Esophagus muscularis mucosa (tissue), 4 donors: ENCODE data around the gene MLLT3. TPM values are rescaled to one million over a fixed set of nuclear protein-coding genes. Genes with fewer than 3 reads are reported as not detected.

Experiments
- DNase-seq: peaks from one replicate; pipeline ENCODE4 v3.0.0-alpha.2; 2017; ENCODE audit errors: extremely low spot score
- H3K27ac ChIP-seq, 4 donors: fragments of 200-600 bp; sonication (generic); replicated peaks in 1 of 4; 1 replicate in 3 of 4; 2 replicates in 1 of 4; pipeline ENCODE4 v1.5.1; 2016 to 2019; ENCODE audit warnings: mild to moderate bottlenecking in 1 of 4
- H3K27me3 ChIP-seq, 4 donors: fragments of 200-600 bp; sonication (generic); one replicate each; pipeline versions ENCODE4 v1.5.1 to v1.6.0; 2016 to 2019
- H3K36me3 ChIP-seq, 4 donors: fragments of 200-600 bp; sonication (generic); one replicate each; pipeline ENCODE4 v1.5.1; 2016 to 2019
- H3K4me1 ChIP-seq, 4 donors: fragments of 200-600 bp; sonication (generic); one replicate each; pipeline ENCODE4 v1.5.1; 2016 to 2019
- H3K4me3 ChIP-seq, 4 donors: fragments of 200-600 bp; sonication (generic); 1 replicate in 2 of 4; 2 replicates in 2 of 4; pipeline ENCODE4 v1.5.1; 2016 to 2019; ENCODE audit warnings: mild to moderate bottlenecking in 4 of 4, moderate library complexity in 1 of 4
- H3K9me3 ChIP-seq, 4 donors: fragments of 200-600 bp; sonication (generic); 1 replicate in 3 of 4; 2 replicates in 1 of 4; pipeline ENCODE4 v1.5.1; 2016 to 2019
- CTCF ChIP-seq, 3 experiments: fragments of 200-600 bp in 2 of 3; fragments of 450-650 bp in 1 of 3; sonication (generic) in 2 of 3; IDR thresholded peaks; one replicate each; pipeline ENCODE4 v1.5.1; 2017 to 2019; ENCODE audit warnings: antibody characterized with exemption in 3 of 3, mild to moderate bottlenecking in 2 of 3, moderate library complexity in 1 of 3
- EP300 ChIP-seq: sonication (generic); formaldehyde crosslinking; IDR thresholded peaks from one replicate; pipeline ENCODE4 v1.6.1; 2017; ENCODE audit warnings: antibody characterized with exemption
- POLR2A ChIP-seq: fragments of 450-650 bp; IDR thresholded peaks from one replicate; pipeline ENCODE4 v1.6.1; 2017; ENCODE audit warnings: antibody characterized with exemption, moderate library complexity, mild to moderate bottlenecking, low read depth
- POLR2AphosphoS5 ChIP-seq, 2 donors: sonication (generic); formaldehyde crosslinking; IDR thresholded peaks; one replicate each; pipeline ENCODE4 v1.6.1; 2017; ENCODE audit warnings: antibody characterized with exemption in 2 of 2
- WGBS: methylation state at CpG from one replicate; pipeline ENCODE4 v1.1.5; 2018; 5-methylcytosine and 5-hydroxymethylcytosine counted together
- intact Hi-C: fragments of 100-400 bp; cut with DNase I; formaldehyde crosslinking; loops from one replicate; pipeline ENCODE4 v1.15.1; 2023
- total RNA-seq, 4 donors: library from RNA; depleted of rRNA; stranded (reverse); fragments of >200 nt; gene quantifications; one replicate each; pipeline versions ENCODE4 v1.1.0 to v1.2.1, GENCODE V29; 2016

The MLLT3 gene
- total RNA-seq, 4 donors from 2014 or later: 14.1 to 30.7 (median 18.0) TPM

GRCh38 chr9:20319241-20319640 lies 303.1 kb downstream of the MLLT3 start:
- Histone ChIP-seq H3K36me3 (no peaks in the 10 kb centered on the region), H3K27ac (peak overlapping the region; percentile 15 to 65 (median 48)), H3K9me3 (no peaks in the 10 kb centered on the region), H3K27me3 (no peaks in the 10 kb centered on the region), H3K4me3 (no peak overlapping the region), H3K4me1 (peaks cover 9 to 46% (median 32%) of the 10 kb centered on the region in 4 donors)
- TF ChIP-seq EP300 (no peak), POLR2A (no peak), CTCF (IDR thresholded peaks at IDR 0.05) (no peak), POLR2AphosphoS5 (IDR thresholded peaks at IDR 0.05) (no peak)
- intact Hi-C loops: loop anchor here (10.0 kb wide), 1 partner anchor 164 kb away; no protein-coding TSS in a partner anchor
- 78% methylated on average over 8 of the region's 8 CpGs for WGBS
- peak; percentile 75 for DNase-seq

- no peaks in the 10 kb centered on the region for H3K36me3 ChIP-seq
- no peak overlapping the region for H3K4me3 ChIP-seq
- no peaks in the 10 kb centered on the region for H3K27me3 ChIP-seq
- peaks cover 9 to 46% (median 32%) of the 10 kb centered on the region in 4 donors for H3K4me1 ChIP-seq
- no peaks in the 10 kb centered on the region for H3K9me3 ChIP-seq
- peak; percentile 90 for DNase-seq
- WGBS: 81% methylated on average over 5 of the region's 5 CpGs
- intact Hi-C loops: loop anchor here (10.0 kb wide), 1 partner anchor 163 kb away; no protein-coding TSS in a partner anchor
- no peak for TF ChIP-seq EP300
- TF ChIP-seq POLR2AphosphoS5 (IDR thresholded peaks at IDR 0.05): no peak
- no peak for TF ChIP-seq CTCF (IDR thresholded peaks at IDR 0.05)
- no peak for TF ChIP-seq POLR2A
- H3K27ac ChIP-seq: no peak overlapping the region
Measured at GRCh38 chr9:20317701-20318100, 304.6 kb downstream of the MLLT3 start.

DNA sequence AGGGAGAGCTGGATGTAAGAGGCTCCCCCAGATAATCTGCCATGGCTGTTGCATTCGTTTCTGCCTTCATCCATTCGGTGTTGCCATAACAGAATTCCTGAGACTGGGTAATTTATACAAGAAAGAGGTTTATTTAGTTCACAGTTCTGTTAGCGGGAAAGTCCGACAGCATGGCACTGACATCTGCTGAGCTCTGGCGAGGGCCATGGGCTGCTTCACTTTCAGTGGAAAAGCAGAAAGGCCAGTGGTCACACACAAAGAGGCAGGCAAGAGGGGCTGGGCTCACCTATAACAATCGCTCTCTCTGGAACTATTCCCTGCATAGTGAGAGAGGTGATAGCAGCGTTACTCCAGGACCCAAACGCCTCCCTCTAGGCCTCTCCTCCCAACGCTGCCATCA lies 305.9 kb downstream of the MLLT3 start:
- Histone ChIP-seq H3K27ac (peak overlapping the region in 2 of 4 donors; percentile 30 to 47), H3K9me3 (no peaks in the 10 kb centered on the region), H3K36me3 (no peaks in the 10 kb centered on the region), H3K4me1 (peaks cover 9 to 42% (median 32%) of the 10 kb centered on the region in 4 donors), H3K4me3 (no peak overlapping the region), H3K27me3 (no peaks in the 10 kb centered on the region)
- intact Hi-C loops: loop anchor here (10.0 kb wide), 1 partner anchor 162 kb away; no protein-coding TSS in a partner anchor
- 80% methylated on average over 9 of the region's 9 CpGs for WGBS
- TF ChIP-seq POLR2A (no peak), CTCF (IDR thresholded peaks at IDR 0.05) (no peak), POLR2AphosphoS5 (IDR thresholded peaks at IDR 0.05) (no peak), EP300 (no peak)
- no peak for DNase-seq

DNA sequence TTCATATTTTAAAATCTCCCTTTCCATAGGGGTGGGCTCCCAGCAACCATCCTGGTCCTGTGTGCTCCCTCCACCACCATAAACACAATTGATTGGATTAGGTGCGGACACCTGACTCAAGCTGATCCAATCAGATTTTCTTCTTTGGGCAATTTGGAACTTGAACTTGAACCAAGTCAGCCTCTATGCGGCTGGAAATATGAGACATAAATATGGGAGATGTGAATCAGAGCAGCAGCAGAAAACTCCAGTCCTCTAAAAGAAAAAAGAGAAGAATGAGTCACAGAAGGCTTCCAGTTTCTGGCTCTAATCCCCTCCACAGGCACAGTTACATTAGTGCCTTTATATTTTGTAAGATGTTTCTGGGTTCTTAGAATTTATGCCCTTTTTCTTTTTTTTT lies 306.6 kb downstream of the MLLT3 start:
- TF ChIP-seq EP300 (no peak), POLR2A (no peak), CTCF (IDR thresholded peaks at IDR 0.05) (no peak), POLR2AphosphoS5 (IDR thresholded peaks at IDR 0.05) (no peak)
- intact Hi-C loops: loop anchor here (10.0 kb wide), 1 partner anchor 161 kb away; no protein-coding TSS in a partner anchor
- peak overlapping the region; percentile 29 to 65 (median 54) for H3K27ac ChIP-seq
- no peak overlapping the region for H3K4me3 ChIP-seq
- 56% methylated on average over 2 of the region's 2 CpGs for WGBS
- peaks cover 6 to 35% (median 30%) of the 10 kb centered on the region in 4 donors for H3K4me1 ChIP-seq
- H3K9me3 ChIP-seq: no peaks in the 10 kb centered on the region
- H3K36me3 ChIP-seq: no peaks in the 10 kb centered on the region
- DNase-seq: no peak
- no peaks in the 10 kb centered on the region for H3K27me3 ChIP-seq

DNA sequence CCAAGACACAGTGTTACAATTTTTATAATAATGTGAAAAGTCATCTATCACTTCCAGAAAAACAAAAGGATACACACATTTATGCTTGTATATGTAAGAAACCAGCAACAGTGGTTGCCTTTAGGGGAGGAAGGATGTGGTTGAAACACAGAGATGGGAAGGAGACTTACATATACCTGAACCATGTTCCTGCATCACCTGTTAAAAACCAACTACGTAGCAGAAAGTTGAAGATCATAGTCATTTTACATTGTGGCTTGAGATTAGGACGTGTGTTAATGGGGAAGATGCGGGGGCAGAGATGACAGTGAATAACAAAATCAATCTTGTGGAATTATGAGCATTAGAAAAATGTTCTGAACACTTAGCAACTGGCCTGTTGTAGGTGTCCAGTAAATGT lies 307.3 kb downstream of the MLLT3 start:
- TF ChIP-seq POLR2A (no peak), POLR2AphosphoS5 (IDR thresholded peaks at IDR 0.05) (no peak), EP300 (no peak), CTCF (IDR thresholded peaks at IDR 0.05) (no peak)
- Histone ChIP-seq H3K36me3 (no peaks in the 10 kb centered on the region), H3K9me3 (no peaks in the 10 kb centered on the region), H3K4me3 (no peak overlapping the region), H3K27ac (peak overlapping the region; percentile 29 to 65 (median 54)), H3K27me3 (no peaks in the 10 kb centered on the region), H3K4me1 (peaks cover 0 to 34% (median 29%) of the 10 kb centered on the region in 4 donors)
- WGBS: 42% methylated on average over 3 of the region's 3 CpGs
- intact Hi-C loops: loop anchor here (10.0 kb wide), 1 partner anchor 160 kb away; no protein-coding TSS in a partner anchor
- peak; percentile 37 for DNase-seq
